Skeletal muscle tissue (tissue), 4 donors: ENCODE results near the gene MDGA2. TPM values are rescaled to one million over a fixed set of nuclear protein-coding genes. Genes with fewer than 3 reads are reported as not detected.

Experiments
- H3K27ac ChIP-seq: one replicate; pipeline ENCODE4 v1.7.0; 2013; ENCODE audit warnings: mild to moderate bottlenecking, low read depth, low read length, inconsistent platforms
- H3K27me3 ChIP-seq, 3 donors: one replicate each; pipeline ENCODE4 v1.7.0; 2013; ENCODE audit warnings: low read length in 3 of 3; ENCODE audit not compliant: control insufficient read depth in 3 of 3, insufficient read depth in 3 of 3
- H3K36me3 ChIP-seq, 3 donors: one replicate each; pipeline ENCODE4 v1.7.0; 2013; ENCODE audit warnings: low read length in 3 of 3; ENCODE audit not compliant: control insufficient read depth in 3 of 3, insufficient read depth in 3 of 3
- H3K4me1 ChIP-seq, 3 donors: one replicate each; pipeline ENCODE4 v1.7.0; 2013; ENCODE audit warnings: low read length in 3 of 3, mild to moderate bottlenecking in 3 of 3; ENCODE audit not compliant: control insufficient read depth in 3 of 3, insufficient read depth in 3 of 3
- H3K4me3 ChIP-seq, 3 donors: one replicate each; pipeline ENCODE4 v1.7.0; 2013; ENCODE audit warnings: low read length in 3 of 3
- H3K9ac ChIP-seq, 3 donors: one replicate each; pipeline ENCODE4 v1.7.0; 2013; ENCODE audit warnings: low read length in 3 of 3, mild to moderate bottlenecking in 3 of 3, moderate library complexity in 2 of 3, low read depth in 1 of 3
- H3K9me3 ChIP-seq, 3 donors: one replicate each; pipeline ENCODE4 v1.7.0; 2013; ENCODE audit warnings: low read length in 3 of 3; ENCODE audit not compliant: control insufficient read depth in 3 of 3
- total RNA-seq: library from RNA; depleted of rRNA; stranded (reverse); fragments of >200 nt; gene quantifications from one replicate; pipeline ENCODE4 v1.2.3, GENCODE V29; 2014
- donor health status: Osteomylitis.

The MDGA2 gene
- total RNA-seq, 1 donor from 2014 or later: 2.1 TPM

DNA sequence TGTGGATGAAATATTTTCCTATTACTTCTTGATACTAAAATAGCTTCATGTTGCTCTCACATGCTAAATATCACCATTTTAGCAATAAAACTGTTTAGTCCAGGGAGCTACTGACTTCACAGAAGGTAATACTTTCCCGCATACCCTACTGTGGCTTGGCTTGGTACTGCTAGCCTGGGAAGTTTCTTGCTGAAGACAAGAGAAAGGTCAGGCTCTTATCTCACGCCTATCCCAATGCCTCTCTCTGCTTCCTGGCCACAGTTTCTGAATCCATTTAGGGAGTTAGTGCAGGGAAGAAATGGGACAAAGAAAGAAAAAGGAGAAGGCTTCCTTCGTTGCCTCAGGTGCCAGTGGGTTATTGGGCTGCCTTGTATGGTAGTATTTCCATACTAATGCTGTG lies 228.3 kb downstream of the MDGA2 start:
- H3K4me3 ChIP-seq: no peak overlapping the region
- H3K27ac ChIP-seq: no peak overlapping the region
- no peaks in the 10 kb centered on the region for H3K9me3 ChIP-seq
- H3K9ac ChIP-seq: no peak overlapping the region
- H3K4me1 ChIP-seq: no peaks in the 10 kb centered on the region
- H3K36me3 ChIP-seq: no peaks in the 10 kb centered on the region
- no peaks in the 10 kb centered on the region for H3K27me3 ChIP-seq

DNA sequence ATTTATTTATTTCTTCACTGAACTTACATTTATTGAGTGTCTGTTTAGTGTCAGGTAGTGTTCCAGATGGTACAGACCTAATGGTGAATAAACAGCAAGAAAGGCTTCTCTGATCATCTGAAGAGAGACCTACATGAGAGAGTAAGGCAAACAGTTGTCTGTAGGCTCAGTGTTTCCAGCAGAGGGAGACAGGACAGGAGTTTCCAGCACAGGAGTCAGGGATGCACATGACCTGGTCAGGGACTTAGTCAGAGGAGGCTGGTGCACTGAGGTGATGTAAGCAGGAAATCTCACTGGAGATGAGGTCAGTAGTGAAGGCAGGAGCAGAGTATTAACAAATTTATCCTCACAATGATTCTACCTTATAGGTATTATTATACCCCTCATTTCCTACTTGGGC lies 233.2 kb downstream of the MDGA2 start:
- Histone ChIP-seq H3K36me3 (no peaks in the 10 kb centered on the region), H3K9me3 (no peaks in the 10 kb centered on the region), H3K9ac (no peak overlapping the region), H3K4me3 (no peak overlapping the region), H3K27ac (no peak overlapping the region), H3K4me1 (no peaks in the 10 kb centered on the region), H3K27me3 (no peaks in the 10 kb centered on the region)

DNA sequence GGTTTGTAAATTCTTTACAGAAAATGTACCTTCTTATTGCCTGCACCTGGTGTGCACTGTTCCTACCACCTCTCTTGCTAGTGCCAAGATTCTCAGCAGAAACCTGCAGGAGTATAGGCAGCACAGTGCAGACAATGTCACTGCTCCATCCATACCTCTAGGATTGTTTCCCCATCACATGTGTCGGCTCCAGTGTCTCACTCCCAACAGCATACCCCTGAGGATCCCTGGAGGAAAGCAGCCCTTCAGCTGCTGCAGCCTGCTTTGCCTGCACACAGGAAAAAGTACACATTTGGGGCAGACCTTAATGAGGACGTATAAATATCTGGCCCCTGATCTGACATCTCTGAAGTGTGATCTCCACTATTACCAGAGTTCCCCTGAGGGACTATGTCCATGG lies 235.5 kb downstream of the MDGA2 start:
- Histone ChIP-seq H3K36me3 (no peaks in the 10 kb centered on the region), H3K27ac (no peak overlapping the region), H3K4me1 (no peaks in the 10 kb centered on the region), H3K4me3 (no peak overlapping the region), H3K27me3 (no peaks in the 10 kb centered on the region), H3K9ac (no peak overlapping the region), H3K9me3 (no peaks in the 10 kb centered on the region)

DNA sequence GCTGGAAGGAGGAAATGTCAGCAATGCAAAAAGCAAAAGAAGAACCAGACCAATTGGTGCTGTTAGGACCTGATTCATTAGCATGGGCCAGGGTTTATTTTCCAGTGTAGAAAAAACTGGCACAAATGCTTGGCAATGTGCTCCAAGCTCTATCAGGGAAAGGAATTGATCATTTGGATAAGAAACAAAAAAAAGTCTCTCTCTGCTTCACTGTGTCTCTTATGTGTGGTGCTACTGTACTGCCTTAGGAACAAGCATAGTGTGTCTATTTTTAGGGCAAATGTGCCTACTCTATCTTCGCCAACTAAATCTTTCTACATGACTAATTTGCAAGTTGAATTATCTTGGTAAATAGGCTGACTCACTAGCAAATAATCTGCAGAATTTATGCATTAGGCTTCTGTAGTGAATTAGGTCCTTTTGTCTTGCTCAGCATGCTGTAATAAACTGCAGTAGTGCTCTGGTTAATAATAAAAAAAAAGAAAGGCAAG lies 236.7 kb downstream of the MDGA2 start:
- no peaks in the 10 kb centered on the region for H3K4me1 ChIP-seq
- H3K36me3 ChIP-seq: no peaks in the 10 kb centered on the region
- no peak overlapping the region for H3K9ac ChIP-seq
- H3K9me3 ChIP-seq: no peaks in the 10 kb centered on the region
- H3K27ac ChIP-seq: no peak overlapping the region
- H3K27me3 ChIP-seq: no peaks in the 10 kb centered on the region
- H3K4me3 ChIP-seq: no peak overlapping the region

DNA sequence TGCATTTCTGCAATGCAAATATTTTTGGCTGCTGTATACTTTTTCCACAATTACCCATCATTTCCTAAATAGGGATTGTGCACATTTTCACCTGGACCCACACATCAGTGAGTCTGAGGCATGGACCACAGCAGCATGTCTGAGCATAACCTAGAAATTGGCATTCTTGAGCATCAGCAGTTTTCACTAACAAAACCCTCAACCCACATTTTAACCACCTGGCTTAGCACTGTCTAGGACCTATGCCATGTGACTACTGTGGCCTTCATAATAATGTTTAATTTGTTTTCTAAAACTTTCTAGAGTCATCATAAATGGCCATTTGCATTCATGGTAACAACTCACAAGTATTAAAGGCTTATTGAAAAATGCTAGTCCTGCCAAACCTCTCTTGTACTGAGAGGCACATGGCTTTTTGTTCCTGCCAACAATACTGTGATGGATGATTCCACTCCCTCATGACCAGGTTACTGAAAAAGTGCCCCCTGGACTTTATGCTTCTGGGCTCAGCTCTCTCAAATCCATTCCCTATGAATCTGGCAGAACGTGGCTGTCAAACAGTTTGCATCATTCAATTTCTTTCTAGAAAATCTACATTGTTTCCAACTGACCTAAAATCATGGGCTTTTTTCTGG lies 240.0 kb downstream of the MDGA2 start:
- Histone ChIP-seq H3K4me3 (no peak overlapping the region), H3K27ac (no peak overlapping the region)

DNA sequence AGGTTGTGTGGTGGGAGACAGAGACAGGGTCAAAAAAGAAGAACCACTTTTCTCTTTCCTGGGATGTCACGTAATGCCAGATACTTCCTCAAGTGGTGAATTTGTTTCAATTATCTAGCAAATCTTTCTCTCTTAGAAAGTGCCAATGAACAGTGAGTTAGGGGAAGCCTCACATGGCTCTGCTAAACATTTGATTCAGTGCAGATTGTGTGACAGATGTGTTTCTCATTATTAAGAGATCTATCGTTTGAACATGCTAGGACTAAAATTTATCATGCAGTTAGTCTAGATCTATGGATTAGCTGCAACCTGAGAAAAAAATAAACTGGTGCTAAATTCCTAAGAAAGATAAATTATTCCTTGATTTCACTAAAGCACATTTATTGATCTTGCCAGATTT lies 247.8 kb downstream of the MDGA2 start:
- no peaks in the 10 kb centered on the region for H3K36me3 ChIP-seq
- H3K27ac ChIP-seq: no peak overlapping the region
- H3K9ac ChIP-seq: no peak overlapping the region
- no peaks in the 10 kb centered on the region for H3K27me3 ChIP-seq
- no peaks in the 10 kb centered on the region for H3K4me1 ChIP-seq
- H3K4me3 ChIP-seq: no peak overlapping the region
- no peaks in the 10 kb centered on the region for H3K9me3 ChIP-seq

More for the DNA sequence above, 240.0 kb downstream of the MDGA2 start:
- Histone ChIP-seq H3K9me3 (no peaks in the 10 kb centered on the region), H3K27me3 (no peaks in the 10 kb centered on the region), H3K9ac (no peak overlapping the region), H3K4me1 (no peaks in the 10 kb centered on the region), H3K36me3 (no peaks in the 10 kb centered on the region)

DNA sequence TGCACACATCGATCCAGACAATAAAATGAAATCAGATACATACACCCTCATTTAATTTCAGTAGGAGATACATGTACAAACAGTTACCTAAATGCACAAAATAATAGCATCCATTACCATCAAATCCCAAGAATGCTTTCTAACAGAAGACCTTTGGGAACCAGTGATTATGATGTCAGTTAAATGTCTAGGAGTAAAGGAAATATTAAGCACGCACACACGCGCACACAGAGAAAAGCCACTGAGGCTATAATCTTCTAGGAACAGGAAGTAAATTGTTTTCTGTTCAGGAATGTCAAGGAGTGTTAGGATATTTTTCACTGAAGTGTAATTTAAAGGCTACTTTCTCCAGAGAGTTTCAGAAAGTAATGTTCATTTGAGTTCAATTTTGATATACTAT lies 250.1 kb downstream of the MDGA2 start:
- Histone ChIP-seq H3K9ac (no peak overlapping the region), H3K4me3 (no peak overlapping the region), H3K36me3 (no peaks in the 10 kb centered on the region), H3K27me3 (no peaks in the 10 kb centered on the region), H3K27ac (no peak overlapping the region), H3K4me1 (no peaks in the 10 kb centered on the region), H3K9me3 (no peaks in the 10 kb centered on the region)

DNA sequence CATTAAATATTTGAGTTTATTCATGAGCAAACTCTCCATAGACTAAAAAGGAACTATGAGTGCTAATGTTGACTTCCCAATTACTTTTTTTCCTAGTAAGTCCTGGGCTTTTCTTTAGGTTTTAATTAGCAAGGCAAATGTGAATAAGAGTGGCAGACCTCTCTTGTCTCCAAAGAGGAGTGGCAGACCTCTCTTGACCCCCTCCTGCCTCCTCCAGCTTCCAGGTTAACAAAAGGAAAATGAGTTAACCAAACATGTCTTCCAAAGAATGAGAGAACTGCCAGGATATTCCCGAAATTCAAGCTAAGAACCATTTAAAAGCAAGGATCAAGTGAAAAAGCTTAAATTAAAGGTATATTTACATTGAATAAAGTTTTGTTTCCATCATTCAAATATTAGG lies 253.2 kb downstream of the MDGA2 start:
- Histone ChIP-seq H3K27ac (no peak overlapping the region), H3K9me3 (no peaks in the 10 kb centered on the region), H3K27me3 (no peaks in the 10 kb centered on the region), H3K4me1 (no peaks in the 10 kb centered on the region), H3K9ac (no peak overlapping the region), H3K36me3 (no peaks in the 10 kb centered on the region), H3K4me3 (no peak overlapping the region)

DNA sequence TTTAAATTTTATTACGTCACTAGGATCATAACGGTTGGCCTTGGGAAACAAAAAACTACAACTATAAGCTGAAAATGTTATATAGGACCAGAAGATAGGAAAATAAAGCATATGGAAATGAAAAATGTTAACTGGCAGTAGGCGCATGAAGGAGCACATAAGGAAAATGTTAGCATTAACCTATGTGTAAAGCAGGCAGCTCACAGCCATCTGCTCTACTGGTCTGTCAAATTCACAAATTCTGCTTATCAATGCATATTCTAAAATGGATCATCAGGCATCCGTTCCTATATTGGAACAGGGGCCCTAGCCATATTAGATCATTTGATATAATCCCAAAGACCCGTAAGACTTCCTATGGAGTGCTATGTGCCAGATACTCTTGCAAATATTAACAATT lies 263.9 kb downstream of the MDGA2 start:
- Histone ChIP-seq H3K4me3 (no peak overlapping the region), H3K27me3 (no peaks in the 10 kb centered on the region), H3K9me3 (no peaks in the 10 kb centered on the region), H3K4me1 (no peaks in the 10 kb centered on the region), H3K27ac (no peak overlapping the region), H3K36me3 (no peaks in the 10 kb centered on the region), H3K9ac (no peak overlapping the region)

DNA sequence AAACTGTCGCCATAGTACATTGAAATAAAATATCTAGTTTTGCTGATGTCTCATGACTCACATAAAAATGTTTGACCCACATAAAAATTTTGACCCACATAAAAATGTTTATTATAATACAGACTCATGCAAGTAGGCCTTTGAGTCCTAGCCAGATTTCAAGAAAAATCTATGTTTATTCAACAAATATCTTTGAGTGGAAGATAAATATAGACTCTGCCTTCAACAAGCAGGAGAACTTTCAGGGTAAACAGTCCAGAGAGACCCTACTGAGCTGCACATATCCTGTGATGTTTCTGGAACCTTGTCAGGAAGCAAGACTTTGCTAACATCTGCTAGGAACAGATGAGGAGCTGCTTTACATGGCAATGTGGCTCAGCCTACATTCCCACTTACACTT lies 283.1 kb downstream of the MDGA2 start:
- H3K9ac ChIP-seq: no peak overlapping the region
- no peak overlapping the region for H3K27ac ChIP-seq
- no peaks in the 10 kb centered on the region for H3K36me3 ChIP-seq
- H3K27me3 ChIP-seq: no peaks in the 10 kb centered on the region
- no peaks in the 10 kb centered on the region for H3K9me3 ChIP-seq
- no peak overlapping the region for H3K4me3 ChIP-seq
- H3K4me1 ChIP-seq: no peaks in the 10 kb centered on the region
